Thymus (tissue), 11 donors: Measurements from ENCODE around the gene TRIM5. TPM values are rescaled to one million over a fixed set of nuclear protein-coding genes. Genes with fewer than 3 reads are reported as not detected.
"Not testable (repeated sequence)": the region's sequence is repeated elsewhere in the genome, so short reads cannot be mapped to it uniquely, and the experiment has no call there.

ENCODE experiments used
- DNase-seq, 9 donors: peaks; one replicate each; pipeline ENCODE4 v3.0.0-alpha.2; 2013; ENCODE audit warnings: low spot score in 9 of 9, low read depth in 6 of 9, missing footprints in 1 of 9
- H3K27ac ChIP-seq, 2 donors: one replicate each; pipeline ENCODE4 v1.5.1; 2013; ENCODE audit warnings: control low read depth in 1 of 2, low read depth in 1 of 2, low read length in 1 of 2, mild to moderate bottlenecking in 1 of 2, moderate library complexity in 1 of 2
- H3K27me3 ChIP-seq, 2 donors: one replicate each; pipeline ENCODE4 v1.5.1; 2013; ENCODE audit warnings: low read length in 1 of 2; ENCODE audit not compliant: control insufficient read depth in 2 of 2, insufficient read depth in 1 of 2
- H3K36me3 ChIP-seq, 2 donors: one replicate each; pipeline ENCODE4 v1.5.1; 2013; ENCODE audit warnings: low read length in 1 of 2, mild to moderate bottlenecking in 1 of 2, moderate library complexity in 1 of 2; ENCODE audit not compliant: control insufficient read depth in 2 of 2, insufficient read depth in 2 of 2
- H3K4me1 ChIP-seq, 2 donors: one replicate each; pipeline ENCODE4 v1.5.1; 2013; ENCODE audit warnings: low read length in 2 of 2; ENCODE audit not compliant: control insufficient read depth in 2 of 2, insufficient read depth in 2 of 2
- H3K4me3 ChIP-seq, 2 donors: one replicate each; pipeline ENCODE4 v1.5.1; 2013; ENCODE audit warnings: low read length in 2 of 2, control low read depth in 1 of 2, mild to moderate bottlenecking in 1 of 2
- H3K9me3 ChIP-seq, 2 donors: one replicate each; pipeline ENCODE4 v1.5.1; 2013; ENCODE audit warnings: low read length in 1 of 2, mild to moderate bottlenecking in 1 of 2; ENCODE audit not compliant: control insufficient read depth in 2 of 2, insufficient read depth in 1 of 2
- WGBS: extraction: QIAGEN DNeasy Blood & Tissue Kit; methylation state at CpG from one replicate; pipeline ENCODE4 v1.1.7; 2013; 5-methylcytosine and 5-hydroxymethylcytosine counted together
- polyA plus RNA-seq: library from polyadenylated mRNA; stranded (reverse); fragments of 200-250 nt; gene quantifications from one replicate; pipeline ENCODE4 v1.2.3, GENCODE V29; 2013
- total RNA-seq: library from RNA; stranded (reverse); fragments of 120-200 nt; gene quantifications from one replicate; pipeline ENCODE4 v1.2.4, GENCODE V29; 2013
- donor health status: healthy.

TRIM5 gene
- total and polyA plus RNA-seq, 2 donors = 12.2 to 17.6 TPM

DNA sequence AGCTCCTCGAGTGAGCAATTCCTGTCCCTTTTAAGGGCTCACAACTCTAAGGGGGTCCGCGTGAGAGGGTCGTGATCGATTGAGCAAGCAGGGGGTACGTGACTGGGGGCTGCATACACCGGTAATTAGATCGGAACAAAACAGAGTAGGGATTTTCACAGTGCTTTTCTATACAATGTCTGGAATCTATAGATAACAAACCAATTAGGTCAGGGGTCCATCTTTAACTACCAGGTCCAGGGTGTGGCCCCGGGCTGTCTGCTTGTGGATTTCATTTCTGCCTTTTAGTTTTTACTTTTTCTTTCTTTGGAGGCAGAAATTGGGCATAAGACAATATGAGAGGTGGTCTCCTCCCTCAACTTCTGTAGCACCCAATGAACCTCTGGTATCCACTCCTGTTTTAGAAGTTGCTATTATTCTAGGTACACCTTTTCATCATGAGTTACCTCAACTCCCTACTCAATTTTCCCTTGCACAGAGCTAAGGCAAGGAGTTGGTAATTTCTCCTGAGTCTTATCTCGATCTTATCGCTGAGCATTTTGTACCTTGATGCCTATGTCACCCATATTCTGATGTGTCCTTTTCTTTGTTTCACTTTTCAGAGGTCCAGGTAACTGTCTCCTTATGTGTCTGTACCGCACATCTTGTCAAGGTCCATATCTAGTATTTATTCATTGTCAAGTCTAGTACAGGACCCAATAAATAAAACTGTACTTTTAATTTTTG, 6.5 kb upstream of the TRIM5 start:
- not testable (repeated sequence) for H3K27me3 ChIP-seq, H3K9me3 ChIP-seq, H3K36me3 ChIP-seq
- Histone ChIP-seq H3K27ac (peak overlapping the region; percentile 92 to 98), H3K4me1 (peaks cover 4 to 13% of the 10 kb centered on the region in 2 donors), H3K4me3 (peak overlapping the region; percentile 55 to 81)
- DNase-seq = peak in 1 of 9 donors; percentile 10
- 20% methylated on average over 12 of the region's 12 CpGs for WGBS

GRCh38 chr11:5690736-5691135, 5.9 kb upstream of the TRIM5 start:
- H3K4me1 ChIP-seq = peaks cover 4 to 13% of the 10 kb centered on the region in 2 donors
- no peaks in the 10 kb centered on the region for H3K9me3 ChIP-seq
- no peaks in the 10 kb centered on the region for H3K27me3 ChIP-seq
- H3K4me3 ChIP-seq = peak overlapping the region; percentile 55 to 81
- H3K36me3 ChIP-seq = peaks cover 0 to 3% of the 10 kb centered on the region in 2 donors
- peak overlapping the region; percentile 92 to 98 for H3K27ac ChIP-seq
- 5% methylated on average over 5 of the region's 5 CpGs for WGBS
- DNase-seq = peak in 2 of 9 donors; percentile 4 to 39

- Histone ChIP-seq H3K36me3 (peaks cover 0 to 3% of the 10 kb centered on the region in 2 donors), H3K27me3 (no peaks in the 10 kb centered on the region), H3K4me3 (peak overlapping the region; percentile 55 to 81), H3K9me3 (no peaks in the 10 kb centered on the region), H3K4me1 (peaks cover 4 to 13% of the 10 kb centered on the region in 2 donors), H3K27ac (peak overlapping the region; percentile 92 to 98)
- DNase-seq = no peak
- under 1% methylated on average over 5 of the region's 5 CpGs for WGBS
These were observed 5.3 kb upstream of the TRIM5 start for GRCh38 chr11:5690216-5690615.

GRCh38 chr11:5689551-5689983, 4.7 kb upstream of the TRIM5 start, which contains the start of gene TRIM22:
TRIM22 (plus strand) TSS chr11:5689790; CDS start chr11:5696233, 6,443 bp downstream.
- WGBS = under 1% methylated on average over 2 of the region's 2 CpGs
- peaks cover 4 to 17% of the 10 kb centered on the region in 2 donors for H3K4me1 ChIP-seq
- peak in 8 of 9 donors; percentile 39 to 82 (median 57) for DNase-seq

GRCh38 chr11:5688482-5688881, 3.6 kb upstream of the TRIM5 start:
- H3K36me3 ChIP-seq = peaks cover 0 to 3% of the 10 kb centered on the region in 2 donors
- DNase-seq = no peak
- 90% methylated on average over 1 of the region's 1 CpG for WGBS
- H3K27me3 ChIP-seq = no peaks in the 10 kb centered on the region
- H3K4me3 ChIP-seq = no peak overlapping the region
- no peaks in the 10 kb centered on the region for H3K9me3 ChIP-seq
- peaks cover 4 to 21% of the 10 kb centered on the region in 2 donors for H3K4me1 ChIP-seq
- peak overlapping the region in 1 of 2 donors; percentile 55 for H3K27ac ChIP-seq

More at GRCh38 chr11:5689551-5689983, 4.7 kb upstream of the TRIM5 start, which contains the start of gene TRIM22:
- H3K36me3 ChIP-seq = peaks cover 0 to 3% of the 10 kb centered on the region in 2 donors
- peak within 1 kb of the TSS; percentile 55 to 81 for H3K4me3 ChIP-seq
- H3K27ac ChIP-seq = peak within 1 kb of the TSS; percentile 92 to 98
- H3K9me3 ChIP-seq = no peaks in the 10 kb centered on the region
- H3K27me3 ChIP-seq = no peaks in the 10 kb centered on the region

DNA sequence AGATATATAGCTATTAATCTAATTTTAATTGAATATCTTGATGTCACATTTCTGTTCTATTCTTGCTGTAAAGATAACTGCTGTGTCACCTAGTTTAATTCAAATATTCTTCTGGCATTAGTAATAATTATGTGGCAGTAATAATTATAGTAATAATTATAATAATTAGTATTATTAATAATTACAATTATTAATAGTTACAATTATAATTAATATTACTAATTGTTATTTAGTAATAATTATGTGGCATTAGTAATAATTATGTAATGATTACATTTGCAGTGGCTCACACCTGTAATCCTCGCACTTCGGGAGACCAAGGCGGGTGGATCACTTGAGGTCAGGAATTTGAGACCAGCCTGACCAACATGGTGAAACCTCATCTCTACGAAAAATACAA, 1.6 kb upstream of the TRIM5 start:
- H3K27ac ChIP-seq = no peak overlapping the region
- H3K36me3 ChIP-seq = no peaks in the 10 kb centered on the region
- DNase-seq = no peak
- H3K4me3 ChIP-seq = no peak overlapping the region
- H3K27me3 ChIP-seq = no peaks in the 10 kb centered on the region
- peaks cover 3 to 17% of the 10 kb centered on the region in 2 donors for H3K4me1 ChIP-seq
- WGBS = 99% methylated on average over 4 of the region's 4 CpGs
- no peaks in the 10 kb centered on the region for H3K9me3 ChIP-seq

- H3K4me3 ChIP-seq = peak overlapping the region; percentile 65 to 78
- peaks cover 3 to 9% of the 10 kb centered on the region in 2 donors for H3K4me1 ChIP-seq
- H3K27me3 ChIP-seq = no peaks in the 10 kb centered on the region
- no peaks in the 10 kb centered on the region for H3K9me3 ChIP-seq
- 5% methylated on average over 8 of the region's 8 CpGs for WGBS
- peak overlapping the region; percentile 93 to 99 for H3K27ac ChIP-seq
- DNase-seq = peak in 1 of 9 donors; percentile 11
- H3K36me3 ChIP-seq = peaks cover 6 to 7% of the 10 kb centered on the region in 2 donors
These were observed 733 bp downstream of the TRIM5 start for GRCh38 chr11:5684036-5684645.

DNA sequence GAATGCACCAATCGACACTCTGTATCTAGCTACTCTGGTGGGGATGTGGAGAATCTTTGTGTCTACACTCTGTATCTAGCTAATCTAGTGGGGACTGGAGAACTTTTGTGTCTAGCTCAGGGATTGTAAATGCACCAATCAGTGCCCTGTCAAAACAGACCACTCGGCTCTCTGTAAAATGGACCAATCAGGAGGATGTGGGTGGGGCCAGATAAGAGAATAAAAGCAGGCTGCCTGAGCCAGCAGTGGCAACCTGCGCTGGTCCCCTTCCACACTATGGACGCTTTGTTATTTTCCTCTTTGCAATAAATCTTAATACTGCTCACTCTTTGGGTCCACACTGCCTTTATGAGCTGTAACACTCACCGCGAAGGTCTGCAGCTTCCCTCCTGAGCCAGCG, 1.3 kb downstream of the TRIM5 start:
- not testable (repeated sequence) for H3K27ac ChIP-seq, H3K27me3 ChIP-seq, DNase-seq, H3K4me1 ChIP-seq, H3K9me3 ChIP-seq
- Histone ChIP-seq H3K36me3 (peaks cover 11% of the 10 kb centered on the region in 2 donors), H3K4me3 (peak overlapping the region; percentile 65 to 78)
- WGBS = 34% methylated on average over 7 of the region's 7 CpGs

GRCh38 chr11:5682890-5683441, 1.9 kb downstream of the TRIM5 start:
- not testable (repeated sequence) for H3K9me3 ChIP-seq, DNase-seq, H3K4me1 ChIP-seq, H3K27me3 ChIP-seq, H3K27ac ChIP-seq, H3K4me3 ChIP-seq
- 96% methylated on average over 33 of the region's 33 CpGs for WGBS
- H3K36me3 ChIP-seq = peaks cover 17 to 18% of the 10 kb centered on the region in 2 donors
